Measurements from ENCODE around the gene AMDHD2. TPM values are rescaled to one million over a fixed set of nuclear protein-coding genes. Genes with fewer than 3 reads are reported as not detected.

AMDHD2 gene
- total RNA-seq, 1 experiment from 2014 or later = 50.3 TPM

DNA sequence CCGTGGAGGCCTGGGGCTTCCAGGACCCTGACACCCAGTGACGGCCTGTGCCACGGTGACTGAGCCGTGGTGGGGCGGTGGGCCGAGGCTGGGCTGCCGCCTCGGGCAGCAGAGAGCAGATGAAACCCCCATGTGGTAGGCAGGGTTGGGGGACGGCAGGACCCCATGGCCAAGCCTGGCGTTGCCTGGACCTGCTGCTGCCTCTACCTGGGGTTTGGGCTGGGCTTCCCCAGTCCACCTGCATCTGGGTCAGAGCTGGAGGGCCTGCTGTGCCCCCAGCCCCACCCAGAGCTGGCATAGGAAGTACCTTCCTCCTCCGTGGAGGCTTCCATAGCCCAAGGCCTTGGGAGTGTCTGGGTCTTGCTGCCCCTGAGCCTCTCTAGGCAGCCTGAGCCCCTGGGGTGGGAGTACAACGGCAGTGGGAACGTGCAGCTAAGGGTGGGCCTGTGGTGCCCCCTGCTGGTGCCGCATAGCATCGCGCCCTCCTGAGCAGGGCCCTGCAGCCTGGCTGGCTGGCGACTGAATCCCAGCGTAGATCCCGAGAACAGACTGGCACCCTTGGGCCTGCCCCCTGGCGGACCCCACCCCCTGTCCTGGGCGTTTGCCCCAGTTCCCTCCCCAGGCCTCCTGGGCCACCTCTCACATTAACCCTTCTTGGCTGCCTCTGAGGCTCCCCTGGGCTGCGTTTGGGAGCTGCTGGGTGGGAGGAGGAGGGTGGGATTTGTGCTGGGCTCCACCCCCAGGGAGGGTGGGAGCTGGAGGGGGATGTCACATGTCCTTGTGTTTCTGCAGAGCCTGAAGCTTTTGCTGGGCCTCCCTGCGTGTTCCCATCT is 19.0 kb upstream of the AMDHD2 start:
- intact Hi-C loops (cut with micrococcal nuclease) = loop anchor here (1.0 kb wide), 1 partner anchor 71 kb away; no protein-coding TSS in a partner anchor
- H3K79me2 ChIP-seq (ENCODE audit: low read length) = no peaks in the 10 kb centered on the region
- no peak overlapping the region for H3K4me2 ChIP-seq (ENCODE audit: low read length)
- no peaks in the 10 kb centered on the region for H3K9me3 ChIP-seq (ENCODE audit: low read length)
- H3K9me2 ChIP-seq (replicated peaks; ENCODE audit: low read length) = no peaks in the 10 kb centered on the region
- DNase-seq (peak; percentile 59), ATAC-seq (peak; percentile 88)
- no peaks in the 10 kb centered on the region for H3K4me1 ChIP-seq (ENCODE audit: insufficient read depth, low read length)
- no peaks in the 10 kb centered on the region for H3F3A ChIP-seq (ENCODE audit: low read length, unreplicated experiment)
- H2AFZ ChIP-seq (ENCODE audit: low read length) = no peak overlapping the region
- no peak overlapping the region for H3K27ac ChIP-seq (ENCODE audit: low read length)
- H3K9ac ChIP-seq (ENCODE audit: low read length) = no peak overlapping the region
- ChIA-PET POLR2A (ENCODE audit: unreplicated experiment) (no interaction called here), CTCF (interaction anchor here (0.6 to 0.7 kb wide), 2 partner anchors 71 to 526 kb away, joined by 3 to 12 read pairs; no protein-coding TSS in a partner anchor)
- H3K27me3 ChIP-seq (ENCODE audit: low read length) = no peaks in the 10 kb centered on the region
- no peaks in the 10 kb centered on the region for H4K20me1 ChIP-seq (ENCODE audit: low read length)
- TF ChIP-seq, protein P1, sequence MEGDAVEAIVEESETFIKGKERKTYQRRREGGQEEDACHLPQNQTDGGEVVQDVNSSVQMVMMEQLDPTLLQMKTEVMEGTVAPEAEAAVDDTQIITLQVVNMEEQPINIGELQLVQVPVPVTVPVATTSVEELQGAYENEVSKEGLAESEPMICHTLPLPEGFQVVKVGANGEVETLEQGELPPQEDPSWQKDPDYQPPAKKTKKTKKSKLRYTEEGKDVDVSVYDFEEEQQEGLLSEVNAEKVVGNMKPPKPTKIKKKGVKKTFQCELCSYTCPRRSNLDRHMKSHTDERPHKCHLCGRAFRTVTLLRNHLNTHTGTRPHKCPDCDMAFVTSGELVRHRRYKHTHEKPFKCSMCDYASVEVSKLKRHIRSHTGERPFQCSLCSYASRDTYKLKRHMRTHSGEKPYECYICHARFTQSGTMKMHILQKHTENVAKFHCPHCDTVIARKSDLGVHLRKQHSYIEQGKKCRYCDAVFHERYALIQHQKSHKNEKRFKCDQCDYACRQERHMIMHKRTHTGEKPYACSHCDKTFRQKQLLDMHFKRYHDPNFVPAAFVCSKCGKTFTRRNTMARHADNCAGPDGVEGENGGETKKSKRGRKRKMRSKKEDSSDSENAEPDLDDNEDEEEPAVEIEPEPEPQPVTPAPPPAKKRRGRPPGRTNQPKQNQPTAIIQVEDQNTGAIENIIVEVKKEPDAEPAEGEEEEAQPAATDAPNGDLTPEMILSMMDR (conservative IDR thresholded peaks at IDR 0.05; ENCODE audit: low read depth, low read length) = peak; percentile 87
- no peak for TF ChIP-seq EZH2phosphoT487 (IDR thresholded peaks at IDR 0.05; ENCODE audit: borderline replicate concordance, low read length)
- BruUV-seq (replicated peaks) = no TSS peak
- no peaks in the 10 kb centered on the region for H3K36me3 ChIP-seq (ENCODE audit: low read depth, low read length)
- no peak overlapping the region for H3K4me3 ChIP-seq (ENCODE audit: low read length)

DNA sequence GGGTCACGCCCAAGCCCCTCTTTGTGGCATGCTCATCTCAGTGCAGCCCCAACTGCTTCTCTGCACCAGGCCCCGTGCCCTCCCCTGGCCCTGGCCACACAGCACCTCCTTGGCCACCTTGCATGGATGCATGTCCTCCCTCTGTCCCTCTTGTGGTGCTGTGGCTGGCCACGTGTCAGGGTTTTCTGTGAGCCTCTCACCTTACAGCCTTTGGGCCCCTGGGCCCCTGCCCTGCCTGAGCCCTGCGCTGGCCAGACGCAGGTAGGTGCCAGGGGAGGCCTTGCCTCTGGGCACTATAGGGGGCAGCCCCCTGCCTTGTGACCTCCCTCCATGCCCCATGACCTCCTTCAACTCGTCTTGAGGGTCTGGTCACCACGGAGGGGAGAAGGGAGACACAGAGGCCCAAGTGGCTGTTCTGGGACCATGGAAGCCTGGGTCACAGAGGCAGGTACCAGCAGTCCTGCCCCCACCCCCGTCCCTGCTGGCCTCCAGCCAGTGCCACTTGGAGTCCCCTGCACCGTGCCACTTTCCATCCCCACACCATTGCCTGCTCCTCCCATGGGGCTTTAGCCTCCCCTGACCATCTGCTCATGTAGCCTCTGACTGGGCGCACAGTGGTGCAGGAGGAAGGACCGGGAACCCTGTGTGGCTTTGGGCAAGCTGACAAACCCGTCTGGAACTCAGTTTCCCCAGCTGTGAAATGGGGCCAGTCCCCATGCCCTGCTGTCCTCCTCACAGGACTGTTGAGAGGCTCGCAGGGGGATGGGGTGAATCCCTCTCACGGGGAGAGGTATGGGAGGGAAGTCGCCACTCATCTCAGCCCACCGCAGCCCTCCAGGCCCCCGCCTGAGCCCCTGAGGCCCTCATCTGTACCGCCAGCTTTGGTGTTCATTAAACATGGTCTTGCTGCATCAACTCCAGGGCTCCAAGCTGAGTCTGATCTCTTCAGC is 17.9 kb upstream of the AMDHD2 start:
- H4K20me1 ChIP-seq (ENCODE audit: low read length) = no peaks in the 10 kb centered on the region
- BruUV-seq (replicated peaks) = no TSS peak
- intact Hi-C loops (cut with micrococcal nuclease) = loop anchor here (1.0 kb wide), 1 partner anchor 72 kb away; no protein-coding TSS in a partner anchor
- H3K27ac ChIP-seq (ENCODE audit: low read length) = no peak overlapping the region
- no peaks in the 10 kb centered on the region for H3K36me3 ChIP-seq (ENCODE audit: low read depth, low read length)
- H3K4me1 ChIP-seq (ENCODE audit: insufficient read depth, low read length) = no peaks in the 10 kb centered on the region
- no peaks in the 10 kb centered on the region for H3K9me3 ChIP-seq (ENCODE audit: low read length)
- H3K79me2 ChIP-seq (ENCODE audit: low read length) = no peaks in the 10 kb centered on the region
- DNase-seq (no peak), ATAC-seq (no peak)
- TF ChIP-seq EZH2phosphoT487 (IDR thresholded peaks at IDR 0.05; ENCODE audit: borderline replicate concordance, low read length) = no peak
- H3K4me3 ChIP-seq (ENCODE audit: low read length) = no peak overlapping the region
- H2AFZ ChIP-seq (ENCODE audit: low read length) = no peak overlapping the region
- CTCF ChIA-PET = interaction anchor here (0.6 kb wide), 1 partner anchor 525 kb away, joined by 12 read pairs; no protein-coding TSS in a partner anchor
- H3K9ac ChIP-seq (ENCODE audit: low read length) = no peak overlapping the region
- H3K4me2 ChIP-seq (ENCODE audit: low read length) = no peak overlapping the region
- H3K9me2 ChIP-seq (replicated peaks; ENCODE audit: low read length) = no peaks in the 10 kb centered on the region
- H3K27me3 ChIP-seq (ENCODE audit: low read length) = no peaks in the 10 kb centered on the region
- no peaks in the 10 kb centered on the region for H3F3A ChIP-seq (ENCODE audit: low read length, unreplicated experiment)
- POLR2A ChIA-PET (ENCODE audit: unreplicated experiment) = no interaction called here

DNA sequence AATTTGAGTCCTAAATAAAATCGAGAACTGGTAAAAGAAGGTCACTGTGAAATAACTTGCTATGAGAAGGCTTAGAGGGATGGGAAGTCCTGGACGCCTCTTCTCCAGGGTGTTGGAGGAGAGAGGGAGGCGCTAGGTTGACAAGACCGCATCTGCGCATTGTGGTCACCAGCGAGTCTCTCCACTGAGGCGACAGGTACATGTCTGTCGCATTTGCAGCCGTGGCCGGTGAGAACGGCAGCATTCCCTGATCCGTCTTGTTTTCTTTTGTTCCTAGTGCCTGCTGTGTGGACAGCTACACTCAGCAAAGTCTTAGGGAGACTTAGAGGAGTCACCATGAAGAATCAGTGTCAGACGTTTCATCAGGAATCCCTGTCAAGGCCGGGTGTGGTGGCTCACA is 14.5 kb upstream of the AMDHD2 start:
- Histone ChIP-seq H3K27ac (ENCODE audit: low read length) (no peak overlapping the region), H3K9me2 (replicated peaks; ENCODE audit: low read length) (no peaks in the 10 kb centered on the region), H3K9ac (ENCODE audit: low read length) (no peak overlapping the region), H3K79me2 (ENCODE audit: low read length) (no peaks in the 10 kb centered on the region), H3K27me3 (ENCODE audit: low read length) (no peaks in the 10 kb centered on the region), H3K4me2 (ENCODE audit: low read length) (no peak overlapping the region), H3K4me1 (ENCODE audit: insufficient read depth, low read length) (no peaks in the 10 kb centered on the region), H3K9me3 (ENCODE audit: low read length) (no peaks in the 10 kb centered on the region), H2AFZ (ENCODE audit: low read length) (no peak overlapping the region), H4K20me1 (ENCODE audit: low read length) (no peaks in the 10 kb centered on the region), H3K36me3 (ENCODE audit: low read depth, low read length) (no peaks in the 10 kb centered on the region), H3F3A (ENCODE audit: low read length, unreplicated experiment) (no peaks in the 10 kb centered on the region), H3K4me3 (ENCODE audit: low read length) (no peak overlapping the region)
- CTCF ChIA-PET = no interaction called here
- DNase-seq (no peak), ATAC-seq (no peak)
- POLR2A ChIA-PET (ENCODE audit: unreplicated experiment) = no interaction called here
- BruUV-seq (replicated peaks) = no TSS peak
- TF ChIP-seq EZH2 (IDR thresholded peaks at IDR 0.05; ENCODE audit: low read length, unreplicated experiment) = no peak
- TF ChIP-seq, protein P1 (conservative IDR thresholded peaks at IDR 0.05; ENCODE audit: low read depth, low read length) = no peak
- TF ChIP-seq EZH2phosphoT487 (IDR thresholded peaks at IDR 0.05; ENCODE audit: borderline replicate concordance, low read length) = no peak
- intact Hi-C loops (cut with micrococcal nuclease) = no loop called here

Measured in PC-3 (cell line).